CD14-positive monocyte (primary cell): Measurements from ENCODE around the gene ACBD6. TPM values are rescaled to one million over a fixed set of nuclear protein-coding genes. Genes with fewer than 3 reads are reported as not detected.

Experiments used
- DNase-seq, 3 donors: peaks; one replicate each; pipeline ENCODE4 v3.0.0-alpha.2; 2011 to 2022
- H2AFZ ChIP-seq: 2 replicates; pipeline ENCODE4 v1.6.0; 2012; ENCODE audit warnings: mild to moderate bottlenecking, low read depth, low read length, inconsistent platforms; ENCODE audit not compliant: insufficient read depth, poor library complexity, severe bottlenecking
- H3K27ac ChIP-seq, 2 donors: 1 replicate in 1 of 2; 2 replicates in 1 of 2; pipeline ENCODE4 v1.5.1; 2012 to 2013; ENCODE audit warnings: low read length in 2 of 2, control low read depth in 1 of 2, inconsistent platforms in 1 of 2, low read depth in 1 of 2, mild to moderate bottlenecking in 1 of 2
- H3K27me3 ChIP-seq, 2 donors: one replicate each; pipeline versions ENCODE4 v1.6.0 to v1.6.1; 2011 to 2013; ENCODE audit warnings: low read length in 2 of 2; ENCODE audit not compliant: control insufficient read depth in 2 of 2, insufficient read depth in 2 of 2
- H3K36me3 ChIP-seq, 2 donors: replicated peaks in 1 of 2; 1 replicate in 1 of 2; 2 replicates in 1 of 2; pipeline versions ENCODE4 v1.5.1 to v1.6.1; 2012 to 2013; ENCODE audit warnings: low read length in 2 of 2, control low read depth in 1 of 2, inconsistent platforms in 1 of 2, mild to moderate bottlenecking in 1 of 2; ENCODE audit not compliant: insufficient read depth in 2 of 2, control insufficient read depth in 1 of 2
- H3K4me1 ChIP-seq, 2 donors: 1 replicate in 1 of 2; 2 replicates in 1 of 2; pipeline versions ENCODE4 v1.5.1 to v1.6.1; 2012 to 2013; ENCODE audit warnings: low read length in 2 of 2, control low read depth in 1 of 2, inconsistent platforms in 1 of 2, mild to moderate bottlenecking in 1 of 2, moderate library complexity in 1 of 2; ENCODE audit not compliant: insufficient read depth in 2 of 2, control insufficient read depth in 1 of 2
- H3K4me2 ChIP-seq: replicated peaks from 2 replicates; pipeline ENCODE3; 2012; ENCODE audit warnings: low read length, moderate library complexity, mild to moderate bottlenecking; ENCODE audit not compliant: poor library complexity, severe bottlenecking; ENCODE audit errors: extremely low read depth
- H3K4me3 ChIP-seq, 3 experiments: fragments of 200-600 bp in 1 of 3; sonication (generic) in 1 of 3; replicated peaks in 1 of 3; 1 replicate in 2 of 3; 2 replicates in 1 of 3; pipeline ENCODE4 v1.5.1; 2011 to 2013; ENCODE audit warnings: low read length in 3 of 3, mild to moderate bottlenecking in 3 of 3, control low read depth in 2 of 3, low read depth in 2 of 3, inconsistent platforms in 1 of 3, moderate library complexity in 1 of 3
- H3K79me2 ChIP-seq: 2 replicates; pipeline ENCODE4 v1.6.0; 2012; ENCODE audit warnings: mild to moderate bottlenecking, control low read depth, inconsistent platforms, low read length, moderate library complexity; ENCODE audit not compliant: insufficient read depth
- H3K9ac ChIP-seq: 2 replicates; pipeline ENCODE4 v1.6.0; 2017; ENCODE audit warnings: low read length, mild to moderate bottlenecking; ENCODE audit not compliant: insufficient read depth, poor library complexity, severe bottlenecking
- H3K9me3 ChIP-seq, 2 donors: replicated peaks in 1 of 2; 1 replicate in 1 of 2; 2 replicates in 1 of 2; pipeline versions ENCODE4 v1.5.1 to v1.6.1; 2012 to 2013; ENCODE audit warnings: low read length in 2 of 2, control low read depth in 1 of 2; ENCODE audit not compliant: control insufficient read depth in 1 of 2, insufficient read depth in 1 of 2
- H4K20me1 ChIP-seq: 2 replicates; pipeline ENCODE4 v1.6.0; 2012; ENCODE audit warnings: mild to moderate bottlenecking, low read length, control low read depth, moderate library complexity; ENCODE audit not compliant: insufficient read depth
- H3K27ac Mint-ChIP-seq, 7 donors: one replicate each; pipeline ENCODE4 v1.8.0; 2020; ENCODE audit warnings: mild to moderate bottlenecking in 7 of 7, mixed read lengths in 7 of 7, moderate library complexity in 6 of 7, inconsistent platforms in 2 of 7
- H3K27me3 Mint-ChIP-seq, 3 donors: one replicate each; pipeline ENCODE4 v1.8.0; 2021 to 2022; ENCODE audit warnings: low read depth in 3 of 3, mild to moderate bottlenecking in 3 of 3, mixed read lengths in 3 of 3, moderate library complexity in 3 of 3, inconsistent platforms in 1 of 3
- H3K36me3 Mint-ChIP-seq, 2 donors: one replicate each; pipeline ENCODE4 v1.8.0; 2020; ENCODE audit warnings: mixed read lengths in 2 of 2, inconsistent platforms in 1 of 2, mild to moderate bottlenecking in 1 of 2
- H3K4me1 Mint-ChIP-seq: one replicate; pipeline ENCODE4 v1.8.0; 2020; ENCODE audit warnings: mild to moderate bottlenecking, mixed read lengths
- H3K4me3 Mint-ChIP-seq, 2 donors: one replicate each; pipeline ENCODE4 v1.8.0; 2020; ENCODE audit warnings: mild to moderate bottlenecking in 2 of 2, mixed read lengths in 2 of 2, moderate library complexity in 1 of 2
- H3K9me3 Mint-ChIP-seq, 7 donors: one replicate each; pipeline ENCODE4 v1.8.0; 2020 to 2022; ENCODE audit warnings: mixed read lengths in 7 of 7, mild to moderate bottlenecking in 6 of 7, moderate library complexity in 6 of 7, inconsistent platforms in 2 of 7
- WGBS: methylation state at CpG from one replicate; pipeline ENCODE4 v1.1.5; 2013; ENCODE audit warnings: missing lambda C conversion rate; ENCODE audit not compliant: insufficient coverage; 5-methylcytosine and 5-hydroxymethylcytosine counted together
- intact Hi-C, 2 donors: fragments of 100-400 bp; cut with micrococcal nuclease; formaldehyde crosslinking; loops; one replicate each; pipeline versions ENCODE4 v1.15.0 to v1.15.1; 2023
- polyA plus RNA-seq, 3 donors: library from polyadenylated mRNA; depleted of rRNA in 1 of 3; unstranded in 2 of 3; stranded (reverse) in 1 of 3; fragments of 300-500 nt in 2 of 3; fragments of >200 nt in 1 of 3; fragmentation: Illumina TruSeq in 2 of 3; gene quantifications; 1 replicate in 2 of 3; 2 replicates in 1 of 3; pipeline ENCODE4 v1.2.3, GENCODE V29; 2012 to 2021
- TF ChIP-seq, protein P1 (sequence below): fragments of 200-600 bp; IDR thresholded peaks from one replicate; pipeline ENCODE4 v1.8.0; 2022; ENCODE audit warnings: antibody characterized with exemption, mild to moderate bottlenecking

The ACBD6 gene
- polyA plus RNA-seq, 3 donors = 19.3 to 35.3 (median 19.7) TPM

GRCh38 chr1:180310095-180310494 is 192.3 kb downstream of the ACBD6 start:
- intact Hi-C loops = no loop called here
- peaks cover 0 to 7% of the 10 kb centered on the region in 2 donors for H3K36me3 ChIP-seq
- peak; percentile 21 to 54 (median 40) for DNase-seq

GRCh38 chr1:180309338-180309737 is 193.0 kb downstream of the ACBD6 start:
- no peak overlapping the region for H3K4me2 ChIP-seq
- peaks cover 0 to 4% (median 3%) of the 10 kb centered on the region in 7 donors for H3K9me3 Mint-ChIP-seq
- H3K4me1 Mint-ChIP-seq = peaks cover 5% of the 10 kb centered on the region
- no peak for DNase-seq
- H4K20me1 ChIP-seq = no peaks in the 10 kb centered on the region
- no peaks in the 10 kb centered on the region for H3K9me3 ChIP-seq
- H3K36me3 ChIP-seq = peaks cover 0 to 7% of the 10 kb centered on the region in 2 donors
- H3K79me2 ChIP-seq = no peaks in the 10 kb centered on the region
- H3K9ac ChIP-seq = no peak overlapping the region
- 100% methylated on average over 1 of the region's 1 CpG for WGBS
- H3K36me3 Mint-ChIP-seq = peaks cover 12 to 13% of the 10 kb centered on the region in 2 donors
- H3K4me1 ChIP-seq = no peaks in the 10 kb centered on the region
- intact Hi-C loops = no loop called here
- H3K4me3 ChIP-seq = no peak overlapping the region
- H3K27ac Mint-ChIP-seq = peak overlapping the region in 1 of 7 donors; percentile 58
- no peaks in the 10 kb centered on the region for H3K27me3 ChIP-seq
- TF ChIP-seq, protein P1, sequence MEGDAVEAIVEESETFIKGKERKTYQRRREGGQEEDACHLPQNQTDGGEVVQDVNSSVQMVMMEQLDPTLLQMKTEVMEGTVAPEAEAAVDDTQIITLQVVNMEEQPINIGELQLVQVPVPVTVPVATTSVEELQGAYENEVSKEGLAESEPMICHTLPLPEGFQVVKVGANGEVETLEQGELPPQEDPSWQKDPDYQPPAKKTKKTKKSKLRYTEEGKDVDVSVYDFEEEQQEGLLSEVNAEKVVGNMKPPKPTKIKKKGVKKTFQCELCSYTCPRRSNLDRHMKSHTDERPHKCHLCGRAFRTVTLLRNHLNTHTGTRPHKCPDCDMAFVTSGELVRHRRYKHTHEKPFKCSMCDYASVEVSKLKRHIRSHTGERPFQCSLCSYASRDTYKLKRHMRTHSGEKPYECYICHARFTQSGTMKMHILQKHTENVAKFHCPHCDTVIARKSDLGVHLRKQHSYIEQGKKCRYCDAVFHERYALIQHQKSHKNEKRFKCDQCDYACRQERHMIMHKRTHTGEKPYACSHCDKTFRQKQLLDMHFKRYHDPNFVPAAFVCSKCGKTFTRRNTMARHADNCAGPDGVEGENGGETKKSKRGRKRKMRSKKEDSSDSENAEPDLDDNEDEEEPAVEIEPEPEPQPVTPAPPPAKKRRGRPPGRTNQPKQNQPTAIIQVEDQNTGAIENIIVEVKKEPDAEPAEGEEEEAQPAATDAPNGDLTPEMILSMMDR = no peak
- H3K27ac ChIP-seq = no peak overlapping the region
- no peak overlapping the region for H2AFZ ChIP-seq
- H3K4me3 Mint-ChIP-seq = no peak overlapping the region
- no peaks in the 10 kb centered on the region for H3K27me3 Mint-ChIP-seq

More at GRCh38 chr1:180310095-180310494, 192.3 kb downstream of the ACBD6 start:
- no peaks in the 10 kb centered on the region for H3K9me3 ChIP-seq
- H3K4me1 ChIP-seq = no peaks in the 10 kb centered on the region
- no peaks in the 10 kb centered on the region for H3K27me3 ChIP-seq
- TF ChIP-seq, protein P1 = no peak
- H3K79me2 ChIP-seq = no peaks in the 10 kb centered on the region
- no peak overlapping the region for H3K9ac ChIP-seq
- no peak overlapping the region for H2AFZ ChIP-seq
- Mint-ChIP-seq H3K27me3 (no peaks in the 10 kb centered on the region), H3K27ac (peak overlapping the region in 1 of 7 donors; percentile 48), H3K36me3 (peaks cover 12 to 13% of the 10 kb centered on the region in 2 donors), H3K4me1 (peaks cover 5% of the 10 kb centered on the region), H3K4me3 (no peak overlapping the region), H3K9me3 (peaks cover 0 to 3% (median 2%) of the 10 kb centered on the region in 7 donors)
- no CpG with 5 or more reads among the region's 3 CpGs for WGBS
- H3K27ac ChIP-seq = no peak overlapping the region
- no peaks in the 10 kb centered on the region for H4K20me1 ChIP-seq
- no peak overlapping the region for H3K4me3 ChIP-seq
- H3K4me2 ChIP-seq = no peak overlapping the region
